ENCODE results near the gene ARSH. TPM values are rescaled to one million over a fixed set of nuclear protein-coding genes. Genes with fewer than 3 reads are reported as not detected.

Gene ARSH
- total RNA-seq, 6 experiments from 2014 or later, result not detected

DNA sequence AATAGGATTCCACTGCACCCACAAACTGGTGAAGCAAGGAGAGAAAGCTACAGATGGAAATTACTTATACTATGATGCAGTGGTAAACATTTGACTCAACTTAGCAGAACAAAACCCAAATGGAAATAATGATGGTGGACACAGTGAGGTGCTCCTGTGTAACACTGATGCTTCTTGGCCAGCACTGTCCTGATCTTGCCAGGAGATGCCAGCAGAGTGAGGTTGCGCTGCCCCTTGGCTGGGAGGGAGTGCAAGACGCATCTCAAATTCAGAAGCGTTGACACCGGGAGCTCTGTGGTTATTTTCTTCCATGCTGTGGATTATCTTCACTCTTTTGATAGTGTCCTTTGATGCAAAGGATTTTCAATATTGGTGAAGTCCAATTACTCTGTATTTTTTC, 22.0 kb upstream of the ARSH start:
- no peaks in the 10 kb centered on the region for H3K36me3 ChIP-seq
- 46% methylated on average over 2 of the region's 4 CpGs for WGBS (ENCODE audit: insufficient coverage, low coverage, low lambda C conversion rate, missing lambda C conversion rate)

DNA sequence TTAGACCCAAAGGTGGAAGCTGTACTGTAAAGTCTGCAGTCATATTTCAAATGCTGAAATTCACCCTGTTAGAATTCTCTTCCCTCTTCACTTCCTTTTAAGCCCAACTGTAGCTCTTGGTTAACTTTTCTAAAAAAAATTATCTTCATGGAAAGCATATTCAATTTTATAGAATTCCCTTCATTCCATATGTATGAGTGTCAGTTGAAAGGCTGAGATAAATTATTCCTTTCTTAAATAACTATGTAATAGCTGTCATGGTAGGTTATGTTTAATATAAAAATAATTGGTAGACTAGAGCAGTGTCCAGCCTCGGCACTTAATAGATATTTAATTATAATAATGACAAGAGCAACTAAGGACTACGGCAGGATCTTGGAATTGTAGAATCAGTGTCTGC, 16.8 kb upstream of the ARSH start:
- Histone ChIP-seq H3K36me3 (no peaks in the 10 kb centered on the region), H3K9me3 (no peaks in the 10 kb centered on the region), H3K27me3 (no peaks in the 10 kb centered on the region), H3K4me1 (no peaks in the 10 kb centered on the region), H3K27ac (no peak overlapping the region), H3K4me3 (no peak overlapping the region)
- 73% methylated on average over 2 of the region's 2 CpGs for WGBS (ENCODE audit: insufficient coverage, low coverage, low lambda C conversion rate, missing lambda C conversion rate)
- DNase-seq (no peak), ATAC-seq (no peak)
- TF ChIP-seq POLR2A (IDR thresholded peaks at IDR 0.05), result no peak
- intact Hi-C loops (cut with DNase I), result no loop called here

More for the DNA sequence above, 22.0 kb upstream of the ARSH start:
- Histone ChIP-seq H3K27ac (no peak overlapping the region), H3K27me3 (no peaks in the 10 kb centered on the region), H3K4me3 (no peak overlapping the region), H3K4me1 (no peaks in the 10 kb centered on the region), H3K9me3 (no peaks in the 10 kb centered on the region)
- ATAC-seq (no peak), DNase-seq (no peak)
- intact Hi-C loops (cut with DNase I), result no loop called here
- TF ChIP-seq POLR2A (IDR thresholded peaks at IDR 0.05), result no peak
- TF ChIP-seq, protein P1, sequence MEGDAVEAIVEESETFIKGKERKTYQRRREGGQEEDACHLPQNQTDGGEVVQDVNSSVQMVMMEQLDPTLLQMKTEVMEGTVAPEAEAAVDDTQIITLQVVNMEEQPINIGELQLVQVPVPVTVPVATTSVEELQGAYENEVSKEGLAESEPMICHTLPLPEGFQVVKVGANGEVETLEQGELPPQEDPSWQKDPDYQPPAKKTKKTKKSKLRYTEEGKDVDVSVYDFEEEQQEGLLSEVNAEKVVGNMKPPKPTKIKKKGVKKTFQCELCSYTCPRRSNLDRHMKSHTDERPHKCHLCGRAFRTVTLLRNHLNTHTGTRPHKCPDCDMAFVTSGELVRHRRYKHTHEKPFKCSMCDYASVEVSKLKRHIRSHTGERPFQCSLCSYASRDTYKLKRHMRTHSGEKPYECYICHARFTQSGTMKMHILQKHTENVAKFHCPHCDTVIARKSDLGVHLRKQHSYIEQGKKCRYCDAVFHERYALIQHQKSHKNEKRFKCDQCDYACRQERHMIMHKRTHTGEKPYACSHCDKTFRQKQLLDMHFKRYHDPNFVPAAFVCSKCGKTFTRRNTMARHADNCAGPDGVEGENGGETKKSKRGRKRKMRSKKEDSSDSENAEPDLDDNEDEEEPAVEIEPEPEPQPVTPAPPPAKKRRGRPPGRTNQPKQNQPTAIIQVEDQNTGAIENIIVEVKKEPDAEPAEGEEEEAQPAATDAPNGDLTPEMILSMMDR (IDR thresholded peaks at IDR 0.05), result no peak

DNA sequence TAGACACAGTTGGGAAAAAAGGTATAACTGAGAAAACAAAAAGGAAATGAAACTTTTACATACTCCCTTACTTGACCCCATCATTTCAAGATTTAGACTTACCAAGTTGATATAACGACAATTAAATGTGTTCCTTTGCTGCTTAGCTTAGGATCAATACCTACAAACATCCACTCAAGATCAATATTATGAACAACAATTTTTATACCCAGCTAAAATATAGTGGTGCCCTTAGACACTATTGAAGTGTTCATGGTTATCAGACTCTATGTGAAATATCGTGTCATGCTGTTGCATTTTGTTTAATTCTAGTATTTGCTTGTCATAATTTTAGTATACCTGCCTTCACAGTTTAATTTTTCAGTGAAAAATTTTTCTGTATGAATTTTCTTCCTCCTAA, 4.2 kb downstream of the ARSH start:
- 46% methylated on average over 2 of the region's 2 CpGs for WGBS (ENCODE audit: insufficient coverage, low coverage, low lambda C conversion rate, missing lambda C conversion rate)
- intact Hi-C loops (cut with DNase I), result no loop called here

DNA sequence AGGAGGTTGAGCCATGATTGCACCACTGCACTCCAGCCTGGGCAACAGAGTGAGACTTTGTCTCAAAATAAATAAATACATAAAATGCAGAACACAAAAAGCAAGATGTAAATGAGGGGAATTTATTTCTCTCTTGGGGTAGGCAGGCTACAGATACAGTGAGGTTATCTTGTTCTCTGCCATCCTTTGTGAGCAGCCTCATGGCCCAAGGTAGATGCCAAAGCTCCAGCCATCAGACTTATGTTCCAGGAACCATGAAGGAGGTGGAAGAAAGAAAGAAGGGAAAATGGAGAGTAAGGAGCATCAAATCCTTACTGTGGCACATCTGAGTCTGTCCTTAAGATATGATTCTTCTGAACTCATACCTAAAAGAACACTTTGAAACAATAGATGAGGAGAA, 11.1 kb downstream of the ARSH start:
- Histone ChIP-seq H3K9me3 (no peaks in the 10 kb centered on the region), H3K4me3 (no peak overlapping the region), H3K4me1 (no peaks in the 10 kb centered on the region), H3K36me3 (no peaks in the 10 kb centered on the region), H3K27me3 (no peaks in the 10 kb centered on the region), H3K27ac (no peak overlapping the region)
- intact Hi-C loops (cut with DNase I), result no loop called here
- TF ChIP-seq, protein P1 (IDR thresholded peaks at IDR 0.05), result no peak
- no peak for TF ChIP-seq POLR2A (IDR thresholded peaks at IDR 0.05)
- DNase-seq (no peak), ATAC-seq (no peak)

More for the DNA sequence above, 4.2 kb downstream of the ARSH start:
- Histone ChIP-seq H3K9me3 (peaks cover 0 to 5% (median 1%) of the 10 kb centered on the region in 4 donors), H3K36me3 (no peaks in the 10 kb centered on the region), H3K4me3 (no peak overlapping the region), H3K4me1 (no peaks in the 10 kb centered on the region), H3K27me3 (no peaks in the 10 kb centered on the region), H3K27ac (no peak overlapping the region)
- DNase-seq (no peak), ATAC-seq (no peak)
- TF ChIP-seq, protein P1 (IDR thresholded peaks at IDR 0.05), result no peak
- TF ChIP-seq POLR2A (IDR thresholded peaks at IDR 0.05), result no peak

DNA sequence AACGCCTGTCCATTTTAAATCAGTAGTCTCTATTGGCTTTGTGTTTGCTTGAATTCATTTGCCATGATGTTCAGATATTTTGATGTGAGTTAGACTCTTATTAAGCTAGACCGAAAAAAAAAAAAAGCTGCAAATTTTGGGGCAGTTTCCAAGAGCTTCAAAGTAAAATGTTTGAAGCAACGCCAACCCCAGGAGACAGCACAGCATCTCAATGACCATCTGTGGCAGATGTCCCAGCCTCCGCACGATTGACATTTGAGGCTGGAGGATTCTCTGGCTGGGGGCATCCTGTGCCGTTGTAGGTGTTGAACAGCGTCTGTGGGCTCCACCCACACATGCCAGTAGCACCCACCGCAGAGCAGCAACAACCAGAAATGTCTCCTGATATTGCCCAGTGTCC, 17.8 kb downstream of the ARSH start:
- Histone ChIP-seq H3K36me3 (no peaks in the 10 kb centered on the region), H3K4me1 (no peaks in the 10 kb centered on the region), H3K27me3 (no peaks in the 10 kb centered on the region), H3K27ac (no peak overlapping the region), H3K9me3 (no peaks in the 10 kb centered on the region), H3K4me3 (no peak overlapping the region)
- WGBS (ENCODE audit: insufficient coverage, low coverage, low lambda C conversion rate, missing lambda C conversion rate), result 82% methylated on average over 4 of the region's 8 CpGs
- intact Hi-C loops (cut with DNase I), result no loop called here
- ATAC-seq (no peak), DNase-seq (no peak)
- no peak for TF ChIP-seq POLR2A (IDR thresholded peaks at IDR 0.05)
